Measurements from ENCODE around the gene GON4L. TPM values are rescaled to one million over a fixed set of nuclear protein-coding genes. Genes with fewer than 3 reads are reported as not detected.

GON4L gene
- total RNA-seq, 1 experiment from 2014 or later: 53.4 TPM

GRCh38 chr1:155890251-155890650, 33.2 kb upstream of the GON4L start:
- no peaks in the 10 kb centered on the region for H3K79me1 ChIP-seq (ENCODE audit: insufficient read depth, low read depth, low read length, poor library complexity, severe bottlenecking)
- H3K23me2 ChIP-seq (ENCODE audit: insufficient read length, low read depth, low read length, poor library complexity, severe bottlenecking): no peaks in the 10 kb centered on the region
- H2BK5ac ChIP-seq (ENCODE audit: insufficient read length, low read length): no peak overlapping the region
- no peak for TF ChIP-seq CTCF (conservative IDR thresholded peaks at IDR 0.05)
- no peaks in the 10 kb centered on the region for H3K9me3 ChIP-seq (ENCODE audit: control insufficient read depth, low read depth, low read length)
- H3K56ac ChIP-seq (ENCODE audit: insufficient read length, low read depth, low read length): no peak overlapping the region
- H3K27ac Mint-ChIP-seq: no peak overlapping the region
- H3K9ac ChIP-seq (ENCODE audit: extremely low read depth, insufficient read length, low read length): no peak overlapping the region
- H2BK120ac ChIP-seq (ENCODE audit: low read depth, low read length, poor library complexity, severe bottlenecking): no peak overlapping the region
- H3K27ac ChIP-seq (ENCODE audit: insufficient read length, low read depth, low read length): no peak overlapping the region
- no peaks in the 10 kb centered on the region for H3K4me1 ChIP-seq (ENCODE audit: insufficient read depth, low read length)
- no peaks in the 10 kb centered on the region for H3K36me3 Mint-ChIP-seq (ENCODE audit: insufficient read depth in 1 of 3, low read depth in 3 of 3)
- H4K91ac ChIP-seq (ENCODE audit: insufficient read length, low read depth, low read length): no peak overlapping the region
- no peak overlapping the region for H2BK15ac ChIP-seq (ENCODE audit: low read depth, low read length)
- no peak overlapping the region for H3K23ac ChIP-seq (ENCODE audit: insufficient read length, low read depth, low read length)
- H3K79me2 ChIP-seq (ENCODE audit: insufficient read depth, low read length): no peaks in the 10 kb centered on the region
- DNase-seq: no peak
- no CpG with 5 or more reads among the region's 3 CpGs for WGBS (ENCODE audit: extremely low coverage, insufficient read length, low lambda C conversion rate)
- H2AFZ ChIP-seq (ENCODE audit: low read length): no peak overlapping the region
- H3K4ac ChIP-seq (ENCODE audit: low read depth, low read length): no peak overlapping the region
- no peaks in the 10 kb centered on the region for H3K27me3 Mint-ChIP-seq (ENCODE audit: low read depth)
- no peak overlapping the region for H2AK5ac ChIP-seq (ENCODE audit: insufficient read length, low read length)
- no peaks in the 10 kb centered on the region for H3K27me3 ChIP-seq (ENCODE audit: insufficient read depth, low read length)
- no peaks in the 10 kb centered on the region for H3K9me3 Mint-ChIP-seq
- H3K4me2 ChIP-seq (ENCODE audit: insufficient read depth, insufficient read length, low read length): no peak overlapping the region
- no peak overlapping the region for H3K14ac ChIP-seq (ENCODE audit: insufficient read depth, low read length)
- H4K5ac ChIP-seq (ENCODE audit: insufficient read length, low read depth, low read length): no peak overlapping the region
- H2BK12ac ChIP-seq (ENCODE audit: insufficient read length, low read depth, low read length): no peak overlapping the region
- no peak overlapping the region for H3T11ph ChIP-seq (ENCODE audit: low read length)
- H3K4me3 Mint-ChIP-seq: no peak overlapping the region
- H4K8ac ChIP-seq (replicated peaks; ENCODE audit: insufficient read length, low read depth, low read length): no peak overlapping the region
- H4K20me1 ChIP-seq (ENCODE audit: control insufficient read depth, insufficient read depth, insufficient read length): no peaks in the 10 kb centered on the region
- H3K18ac ChIP-seq (ENCODE audit: insufficient read length, low read depth, low read length): no peak overlapping the region
- no peak overlapping the region for H2BK20ac ChIP-seq (ENCODE audit: low read depth, low read length, poor library complexity, severe bottlenecking)
- no peaks in the 10 kb centered on the region for H3K4me1 Mint-ChIP-seq
